Thyroid gland (tissue), 4 donors: ENCODE results near the gene GOT2.

Source experiments
- POLR2A ChIP-seq, 2 donors: fragments of 450-650 bp; IDR thresholded peaks; one replicate each; pipeline ENCODE4 v1.6.1; 2017; ENCODE audit warnings: antibody characterized with exemption in 2 of 2, mild to moderate bottlenecking in 2 of 2, moderate library complexity in 1 of 2
- TF ChIP-seq, protein P1 (sequence below), 6 experiments: fragments of 200-600 bp in 3 of 6; fragments of 450-650 bp in 3 of 6; sonication (generic) in 3 of 6; IDR thresholded peaks; one replicate each; pipeline ENCODE4 v1.5.1; 2016 to 2019; ENCODE audit warnings: antibody characterized with exemption in 6 of 6, mild to moderate bottlenecking in 2 of 6, inconsistent platforms in 1 of 6, moderate library complexity in 1 of 6

DNA sequence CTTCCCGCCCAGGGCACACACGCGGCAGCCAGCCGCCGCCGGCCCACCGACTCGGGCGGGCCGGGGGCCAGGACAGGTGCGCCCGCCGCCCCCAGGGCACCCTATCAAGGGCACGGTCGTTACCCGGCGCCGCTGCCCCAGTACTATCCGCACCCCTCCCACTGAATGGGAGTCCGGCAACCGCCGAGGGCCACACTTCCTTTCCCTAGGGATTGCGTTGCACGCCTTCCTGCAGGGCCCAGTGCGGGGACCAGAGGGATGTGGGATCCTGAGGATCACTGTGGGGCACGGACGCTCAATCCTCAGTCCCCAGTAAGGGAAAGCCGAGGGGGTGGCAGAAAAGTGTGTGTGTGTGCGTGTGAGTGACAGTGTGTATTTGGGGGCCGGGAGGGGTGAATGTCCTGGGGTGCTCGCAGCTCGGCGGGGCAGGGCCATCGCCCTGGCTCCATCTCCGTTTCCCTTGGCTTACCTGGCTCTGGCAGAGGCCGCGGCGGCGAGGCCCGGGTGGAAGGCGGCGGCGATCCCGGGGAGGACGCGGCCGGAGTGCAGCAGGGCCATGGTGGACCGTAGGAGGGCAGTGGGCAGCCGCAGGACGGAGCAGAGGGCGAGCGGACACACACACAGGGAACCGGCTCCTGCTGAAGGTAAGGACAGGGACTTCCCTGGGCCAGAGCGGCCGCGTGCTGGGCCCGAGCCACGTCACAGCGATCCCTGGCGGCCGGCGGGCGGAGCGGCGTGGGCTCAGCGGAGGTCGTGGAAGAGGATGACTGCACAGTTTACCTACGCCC lies at the start of gene GOT2:
- peak in 1 of 2 donors; percentile 69 for TF ChIP-seq POLR2A (IDR thresholded peaks at IDR 0.05)
- TF ChIP-seq, protein P1, sequence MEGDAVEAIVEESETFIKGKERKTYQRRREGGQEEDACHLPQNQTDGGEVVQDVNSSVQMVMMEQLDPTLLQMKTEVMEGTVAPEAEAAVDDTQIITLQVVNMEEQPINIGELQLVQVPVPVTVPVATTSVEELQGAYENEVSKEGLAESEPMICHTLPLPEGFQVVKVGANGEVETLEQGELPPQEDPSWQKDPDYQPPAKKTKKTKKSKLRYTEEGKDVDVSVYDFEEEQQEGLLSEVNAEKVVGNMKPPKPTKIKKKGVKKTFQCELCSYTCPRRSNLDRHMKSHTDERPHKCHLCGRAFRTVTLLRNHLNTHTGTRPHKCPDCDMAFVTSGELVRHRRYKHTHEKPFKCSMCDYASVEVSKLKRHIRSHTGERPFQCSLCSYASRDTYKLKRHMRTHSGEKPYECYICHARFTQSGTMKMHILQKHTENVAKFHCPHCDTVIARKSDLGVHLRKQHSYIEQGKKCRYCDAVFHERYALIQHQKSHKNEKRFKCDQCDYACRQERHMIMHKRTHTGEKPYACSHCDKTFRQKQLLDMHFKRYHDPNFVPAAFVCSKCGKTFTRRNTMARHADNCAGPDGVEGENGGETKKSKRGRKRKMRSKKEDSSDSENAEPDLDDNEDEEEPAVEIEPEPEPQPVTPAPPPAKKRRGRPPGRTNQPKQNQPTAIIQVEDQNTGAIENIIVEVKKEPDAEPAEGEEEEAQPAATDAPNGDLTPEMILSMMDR (IDR thresholded peaks at IDR 0.05) = peak; percentile 42 to 96 (median 76)
